SJSA1 (cell line): ENCODE data around the gene HECA. TPM values are rescaled to one million over a fixed set of nuclear protein-coding genes. Genes with fewer than 3 reads are reported as not detected.
"Not testable (repeated sequence)": the region's sequence is repeated elsewhere in the genome, so short reads cannot be mapped to it uniquely, and the experiment has no call there.

Source experiments
- DNase-seq, 2 experiments: peaks; one replicate each; pipeline ENCODE4 v3.0.0-alpha.2; 2015 to 2020; ENCODE audit warnings: low spot score in 2 of 2, low read depth in 1 of 2
- H3K27ac ChIP-seq: fragments of 250-450 bp; sonication (Bioruptor Pico); 2 replicates; pipeline ENCODE4 v1.5.1; 2020; ENCODE audit warnings: mild to moderate bottlenecking, moderate library complexity
- H3K27me3 ChIP-seq: fragments of 250-450 bp; sonication (Bioruptor Pico); replicated peaks from 2 replicates; pipeline ENCODE4 v1.5.1; 2020; ENCODE audit warnings: mild to moderate bottlenecking, moderate library complexity
- H3K36me3 ChIP-seq: fragments of 250-450 bp; sonication (Bioruptor Pico); 2 replicates; pipeline ENCODE4 v1.5.1; 2020; ENCODE audit warnings: mild to moderate bottlenecking
- H3K4me1 ChIP-seq: fragments of 250-450 bp; sonication (Bioruptor Pico); replicated peaks from 2 replicates; pipeline ENCODE4 v1.6.1; 2021; ENCODE audit warnings: mild to moderate bottlenecking
- H3K4me3 ChIP-seq: fragments of 250-450 bp; sonication (Bioruptor Pico); 2 replicates; pipeline ENCODE4 v1.5.1; 2020; ENCODE audit warnings: mild to moderate bottlenecking
- H3K9me3 ChIP-seq: fragments of 250-450 bp; sonication (Bioruptor Pico); replicated peaks from 2 replicates; pipeline ENCODE4 v1.5.1; 2020; ENCODE audit warnings: mild to moderate bottlenecking
- total RNA-seq: library from RNA; depleted of rRNA; stranded (reverse); fragments of >200 nt; shearing (Covaris generic); gene quantifications from 2 replicates; pipeline ENCODE4 v1.2.3, GENCODE V29; 2014; rRNA removed

Gene HECA, protein sequence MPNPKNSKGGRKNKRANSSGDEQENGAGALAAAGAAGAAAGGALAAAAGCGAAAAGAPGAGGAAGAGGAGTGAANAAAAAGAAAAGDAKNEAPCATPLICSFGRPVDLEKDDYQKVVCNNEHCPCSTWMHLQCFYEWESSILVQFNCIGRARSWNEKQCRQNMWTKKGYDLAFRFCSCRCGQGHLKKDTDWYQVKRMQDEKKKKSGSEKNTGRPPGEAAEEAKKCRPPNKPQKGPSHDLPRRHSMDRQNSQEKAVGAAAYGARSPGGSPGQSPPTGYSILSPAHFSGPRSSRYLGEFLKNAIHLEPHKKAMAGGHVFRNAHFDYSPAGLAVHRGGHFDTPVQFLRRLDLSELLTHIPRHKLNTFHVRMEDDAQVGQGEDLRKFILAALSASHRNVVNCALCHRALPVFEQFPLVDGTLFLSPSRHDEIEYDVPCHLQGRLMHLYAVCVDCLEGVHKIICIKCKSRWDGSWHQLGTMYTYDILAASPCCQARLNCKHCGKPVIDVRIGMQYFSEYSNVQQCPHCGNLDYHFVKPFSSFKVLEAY
- 9.1 and 9.5 TPM in 2 replicates for total RNA-seq

DNA sequence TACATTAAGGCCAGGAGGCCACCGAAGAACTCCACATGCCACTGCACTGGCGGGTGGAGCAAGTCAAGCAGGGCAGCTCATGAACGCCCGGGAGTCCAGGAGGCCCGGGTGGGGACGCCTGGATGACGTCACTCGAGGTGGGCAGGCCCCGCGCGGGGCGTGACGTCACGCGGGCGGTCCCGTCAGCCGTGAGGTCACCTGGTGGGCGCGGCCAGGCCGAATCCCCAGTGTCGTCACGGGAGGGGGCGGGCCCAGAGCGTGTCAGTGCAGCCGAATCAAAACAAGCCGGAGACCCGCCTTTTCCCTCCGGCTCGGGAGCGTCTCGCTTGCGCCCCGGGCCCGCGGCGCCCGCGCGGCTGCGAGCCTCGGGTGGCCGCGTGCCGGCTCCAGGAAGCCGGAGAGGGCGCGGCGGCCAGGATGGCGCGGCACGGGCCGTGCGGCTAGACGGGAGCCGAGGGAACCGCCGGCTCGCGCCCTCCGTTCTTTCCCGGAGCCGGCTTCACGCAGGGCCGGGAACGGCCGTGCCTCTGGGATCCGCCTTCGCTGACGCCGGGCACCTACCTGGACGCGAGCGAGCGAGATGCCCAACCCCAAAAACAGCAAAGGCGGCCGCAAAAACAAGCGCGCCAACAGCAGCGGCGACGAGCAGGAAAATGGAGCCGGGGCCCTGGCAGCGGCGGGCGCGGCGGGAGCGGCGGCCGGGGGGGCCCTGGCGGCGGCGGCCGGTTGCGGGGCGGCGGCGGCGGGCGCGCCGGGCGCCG, at the start of gene HECA:
TSS of gene HECA (plus strand) at position 264 of the 761 bp plus-strand sequence. CDS start at position 581, 317 bp downstream.
- Histone ChIP-seq H3K4me1 (peaks cover 7% of the 10 kb centered on the region), H3K9me3 (0 out of 2 replicates have a peak, but pooled peaks cover 6% of the 10 kb centered on the region), H3K4me3 (peak within 1 kb of the TSS; percentile 95), H3K27ac (peak within 1 kb of the TSS; percentile 43), H3K27me3 (peaks cover 3% of the 10 kb centered on the region; the same call in 1 of the 2 replicates), H3K36me3 (peaks cover 6% of the 10 kb centered on the region)
- DNase-seq, result peak; percentile 87 to 96

DNA sequence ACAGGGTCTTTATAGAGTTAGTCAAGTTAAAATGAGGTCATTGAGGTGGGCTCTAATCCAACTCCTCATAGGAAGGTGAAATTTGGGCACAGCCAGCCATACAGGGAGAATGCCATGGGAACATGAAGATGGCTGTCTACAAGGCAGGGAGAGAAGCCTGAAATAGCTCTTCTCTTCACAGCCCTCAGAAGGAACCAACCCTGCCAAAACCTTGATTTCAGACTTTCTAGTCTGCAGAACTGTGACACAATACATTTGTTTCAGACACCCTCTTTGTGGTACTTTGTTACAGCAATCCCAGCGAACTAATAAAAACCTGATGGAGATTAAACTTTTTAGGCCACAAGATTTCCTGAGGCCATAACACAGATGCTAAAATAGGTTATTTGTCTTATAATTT, 43.1 kb upstream of the HECA start:
- Histone ChIP-seq H3K9me3 (no peaks in the 10 kb centered on the region), H3K4me3 (no peak overlapping the region), H3K4me1 (no peaks in the 10 kb centered on the region), H3K27me3 (no peaks in the 10 kb centered on the region), H3K36me3 (no peaks in the 10 kb centered on the region), H3K27ac (no peak overlapping the region)
- no peak for DNase-seq

DNA sequence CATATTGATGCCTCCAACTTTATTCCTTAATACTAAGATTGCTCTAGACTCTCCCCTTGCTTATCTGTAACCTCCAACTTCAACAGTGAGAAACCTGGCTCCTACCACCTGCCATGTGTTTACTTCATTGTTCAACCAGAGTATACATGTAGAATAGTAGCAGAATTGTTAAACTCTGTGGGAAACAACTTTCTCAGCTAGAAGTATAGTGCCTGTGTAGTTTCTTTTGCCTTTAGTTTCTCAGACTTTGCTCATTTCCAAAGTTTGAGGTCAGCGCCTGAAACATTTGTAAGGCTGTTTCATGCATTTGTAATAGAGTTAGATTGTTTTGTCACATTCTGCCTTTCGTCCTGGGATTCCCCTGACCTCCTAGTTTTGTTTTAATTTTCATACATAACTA, 34.9 kb upstream of the HECA start:
- Histone ChIP-seq H3K36me3 (no peaks in the 10 kb centered on the region), H3K27ac (no peak overlapping the region), H3K27me3 (0 out of 2 replicates have a peak, but pooled peaks cover 3% of the 10 kb centered on the region), H3K4me1 (no peaks in the 10 kb centered on the region), H3K9me3 (no peaks in the 10 kb centered on the region), H3K4me3 (no peak overlapping the region)
- no peak for DNase-seq

DNA sequence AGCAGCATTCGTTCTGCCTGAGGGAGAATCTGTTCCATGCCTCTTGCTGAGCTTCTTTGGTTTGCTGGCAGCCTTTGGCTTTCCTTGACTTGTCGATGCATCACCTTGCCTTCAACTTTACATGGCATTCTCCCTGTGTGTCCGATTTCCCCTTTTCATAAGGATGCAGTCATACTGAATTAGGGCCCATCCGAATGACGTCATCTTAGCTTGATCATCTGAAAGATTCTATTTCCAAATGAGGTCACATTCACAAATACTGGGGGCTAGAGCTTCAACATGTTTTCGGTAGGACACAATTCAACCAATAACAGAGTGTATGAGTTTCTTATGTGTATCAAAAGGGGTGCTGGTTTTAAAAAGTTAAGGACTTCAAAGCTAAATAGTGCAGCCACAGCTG, 27.8 kb upstream of the HECA start:
- no peak for DNase-seq
- Histone ChIP-seq H3K27me3 (no peaks in the 10 kb centered on the region), H3K4me1 (no peaks in the 10 kb centered on the region), H3K9me3 (no peaks in the 10 kb centered on the region), H3K27ac (no peak overlapping the region), H3K36me3 (no peaks in the 10 kb centered on the region), H3K4me3 (no peak overlapping the region)

DNA sequence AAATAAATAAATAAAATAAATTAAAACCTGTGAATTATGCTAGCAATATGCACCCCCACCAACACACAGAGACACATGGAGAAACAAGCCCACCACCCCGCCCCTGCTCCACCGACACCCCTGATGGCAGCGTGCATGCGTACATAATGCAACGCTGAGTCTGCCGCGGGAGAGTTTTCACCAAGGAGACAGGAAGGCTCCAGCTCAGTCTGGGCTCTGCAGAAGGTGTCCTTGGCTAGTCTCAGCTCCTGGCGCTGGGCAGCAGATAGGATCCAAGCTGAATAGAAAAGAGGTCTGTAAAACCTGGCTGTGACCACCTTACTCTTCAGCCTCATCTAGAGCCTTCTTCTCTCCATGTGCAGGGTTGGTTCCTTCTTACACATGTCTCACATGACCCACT, 26.5 kb upstream of the HECA start:
- Histone ChIP-seq H3K4me3 (no peak overlapping the region), H3K36me3 (no peaks in the 10 kb centered on the region), H3K9me3 (no peaks in the 10 kb centered on the region), H3K27ac (no peak overlapping the region), H3K4me1 (no peaks in the 10 kb centered on the region), H3K27me3 (no peaks in the 10 kb centered on the region)
- DNase-seq, result no peak

DNA sequence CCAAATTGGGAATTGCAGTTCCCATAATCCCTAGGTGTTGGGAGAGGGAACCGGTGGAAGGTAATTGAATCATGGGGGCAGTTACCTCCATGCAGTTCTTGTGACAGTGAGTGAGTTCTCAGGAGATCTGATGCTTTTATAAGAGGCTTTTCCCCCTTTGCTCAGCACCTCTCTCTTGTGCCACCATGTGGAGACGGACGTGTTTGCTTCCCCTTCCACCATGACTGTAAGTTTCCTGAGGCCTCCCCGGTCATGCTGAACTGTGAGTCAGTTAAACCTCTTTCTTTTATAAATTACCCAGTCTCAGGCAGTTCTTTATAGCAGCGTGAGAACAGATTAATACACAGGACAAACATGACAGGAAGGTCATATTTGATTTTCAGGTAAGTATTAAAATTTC, 25.3 kb upstream of the HECA start:
- no peak for DNase-seq

DNA sequence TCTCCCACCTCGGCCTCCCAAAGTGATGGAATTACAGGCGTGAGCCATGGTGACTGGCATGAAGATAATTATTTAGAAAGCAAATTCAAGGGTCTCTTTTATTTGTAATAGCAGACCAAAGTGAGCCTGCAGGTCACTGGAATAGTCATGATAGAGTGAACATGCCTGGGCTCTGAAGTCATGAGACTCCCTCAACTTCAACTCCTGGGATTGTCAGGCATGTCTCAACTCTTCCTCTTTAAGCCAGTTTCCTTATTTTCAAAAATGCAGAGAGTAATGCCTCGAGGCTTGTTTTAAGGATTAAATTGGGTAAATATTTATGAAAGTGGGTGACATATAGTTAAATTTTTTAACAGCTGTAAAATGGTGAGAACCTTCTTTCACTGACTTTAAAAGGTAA, 22.7 kb upstream of the HECA start:
- H3K27me3 ChIP-seq, result no peaks in the 10 kb centered on the region
- no peak overlapping the region for H3K4me3 ChIP-seq
- H3K36me3 ChIP-seq, result no peaks in the 10 kb centered on the region
- H3K9me3 ChIP-seq, result no peaks in the 10 kb centered on the region
- no peak for DNase-seq
- no peaks in the 10 kb centered on the region for H3K4me1 ChIP-seq
- H3K27ac ChIP-seq, result no peak overlapping the region

More for the DNA sequence above, 25.3 kb upstream of the HECA start:
- Histone ChIP-seq H3K9me3 (no peaks in the 10 kb centered on the region), H3K27ac (no peak overlapping the region), H3K4me1 (no peaks in the 10 kb centered on the region), H3K27me3 (no peaks in the 10 kb centered on the region), H3K36me3 (no peaks in the 10 kb centered on the region), H3K4me3 (no peak overlapping the region)

DNA sequence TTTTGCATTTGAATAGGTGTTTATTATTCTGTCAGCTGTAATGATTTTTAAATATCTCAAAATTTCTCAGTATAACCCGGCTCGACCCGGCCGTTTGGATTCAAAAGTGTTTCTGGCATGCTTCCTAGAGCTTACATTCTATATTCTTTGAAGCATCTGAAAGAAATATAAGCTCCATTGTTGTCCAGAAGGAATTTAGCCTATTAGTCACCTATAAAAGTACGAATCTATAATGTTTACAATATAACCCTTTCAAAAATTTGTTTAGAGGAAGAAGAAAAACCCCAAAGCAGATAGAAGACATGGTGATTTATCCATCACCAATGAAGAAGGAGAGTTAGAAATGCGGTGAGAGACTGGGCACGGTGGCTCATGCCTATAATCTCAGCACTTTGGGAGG, 22.3 kb upstream of the HECA start:
- Histone ChIP-seq H3K27me3 (no peaks in the 10 kb centered on the region), H3K36me3 (no peaks in the 10 kb centered on the region), H3K4me1 (no peaks in the 10 kb centered on the region), H3K9me3 (no peaks in the 10 kb centered on the region), H3K4me3 (no peak overlapping the region), H3K27ac (no peak overlapping the region)
- no peak for DNase-seq

DNA sequence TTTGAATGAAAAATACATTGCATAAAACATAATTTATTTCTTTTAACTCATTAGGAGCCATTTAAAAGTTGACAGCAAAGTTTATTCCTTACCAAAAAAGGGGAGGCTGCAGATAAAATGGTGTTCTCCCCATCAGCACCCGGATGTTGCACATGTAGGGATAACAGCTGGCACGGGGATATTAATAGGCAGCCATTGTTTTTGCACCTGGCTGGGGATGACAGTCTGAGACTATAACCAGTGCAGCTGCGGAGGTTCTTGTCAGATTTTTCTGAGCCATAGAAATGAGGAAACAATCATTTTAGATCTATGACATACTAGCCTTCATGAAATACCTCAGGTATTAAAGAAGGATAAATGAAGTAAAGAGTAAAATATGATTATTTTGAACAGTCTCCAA, 20.1 kb upstream of the HECA start:
- H3K4me1 ChIP-seq, result no peaks in the 10 kb centered on the region

DNA sequence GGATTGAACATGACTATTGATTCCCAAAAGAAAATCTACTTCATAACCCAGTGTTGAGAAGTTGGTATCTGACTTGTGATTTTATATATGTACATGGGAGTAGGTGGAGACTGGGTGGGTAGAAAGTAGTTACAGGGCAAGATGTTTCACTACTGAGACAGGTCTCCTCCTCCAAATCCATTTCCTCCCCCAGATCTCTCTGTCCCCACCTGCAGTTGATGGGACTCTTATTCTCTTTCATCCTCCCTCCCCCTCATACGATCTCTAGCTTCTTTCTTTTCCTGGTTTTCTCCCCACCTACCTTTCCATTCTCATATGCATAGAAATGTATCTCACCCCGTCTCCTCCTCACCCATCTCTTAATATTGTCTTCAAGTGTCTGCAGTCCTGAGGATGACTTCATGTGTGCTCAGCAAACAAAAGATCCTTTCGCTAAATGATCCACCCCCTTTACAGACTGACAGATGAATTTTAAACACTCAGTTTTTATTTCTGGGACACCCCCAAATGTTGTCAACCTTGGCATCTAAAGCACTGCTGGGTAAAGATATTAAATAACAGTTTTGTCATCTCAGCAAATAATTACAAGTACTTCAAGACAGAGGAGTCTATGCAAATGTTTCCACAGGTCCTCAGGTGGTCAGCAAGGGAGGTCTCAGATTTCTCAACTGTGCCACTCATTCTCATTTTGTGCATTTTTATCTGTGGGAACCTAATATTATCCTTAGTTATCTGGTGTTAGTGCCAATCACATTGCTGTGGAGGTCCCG, 18.7 kb upstream of the HECA start:
- peaks cover 5% of the 10 kb centered on the region; the same call in 1 of the 2 replicates for H3K9me3 ChIP-seq
- H3K36me3 ChIP-seq, result no peaks in the 10 kb centered on the region
- H3K4me3 ChIP-seq, result no peak overlapping the region
- DNase-seq, result no peak
- no peaks in the 10 kb centered on the region for H3K27me3 ChIP-seq
- H3K27ac ChIP-seq, result no peak overlapping the region
- no peaks in the 10 kb centered on the region for H3K4me1 ChIP-seq

More for the DNA sequence above, 20.1 kb upstream of the HECA start:
- H3K4me3 ChIP-seq, result no peak overlapping the region
- no peaks in the 10 kb centered on the region for H3K27me3 ChIP-seq
- no peak for DNase-seq
- no peaks in the 10 kb centered on the region for H3K36me3 ChIP-seq
- H3K9me3 ChIP-seq, result peaks cover 3% of the 10 kb centered on the region; the same call in 1 of the 2 replicates
- H3K27ac ChIP-seq, result no peak overlapping the region

DNA sequence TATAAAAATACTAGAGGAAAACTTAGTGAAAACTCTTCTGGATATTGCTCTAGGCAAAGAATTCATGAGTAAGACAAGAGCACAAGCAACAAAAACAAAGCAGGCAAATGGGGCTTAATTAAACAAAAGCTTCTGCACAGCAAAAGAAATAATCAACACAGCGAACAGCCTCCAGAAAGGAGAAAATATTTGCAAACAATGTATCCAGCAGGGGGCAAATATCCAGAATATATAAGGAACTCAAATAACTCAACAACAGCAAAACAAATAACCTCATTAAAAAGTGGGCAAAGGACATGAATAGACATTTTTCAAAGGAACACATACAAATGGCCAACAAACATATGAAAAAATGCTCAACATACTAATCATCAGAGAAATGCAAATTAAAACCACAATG, 17.1 kb upstream of the HECA start:
- H3K27me3 ChIP-seq, result no peaks in the 10 kb centered on the region
- H3K9me3 ChIP-seq, result peaks cover 5% of the 10 kb centered on the region; the same call in 1 of the 2 replicates
- no peaks in the 10 kb centered on the region for H3K4me1 ChIP-seq
- no peak overlapping the region for H3K27ac ChIP-seq
- no peak overlapping the region for H3K4me3 ChIP-seq
- no peak for DNase-seq
- H3K36me3 ChIP-seq, result no peaks in the 10 kb centered on the region

DNA sequence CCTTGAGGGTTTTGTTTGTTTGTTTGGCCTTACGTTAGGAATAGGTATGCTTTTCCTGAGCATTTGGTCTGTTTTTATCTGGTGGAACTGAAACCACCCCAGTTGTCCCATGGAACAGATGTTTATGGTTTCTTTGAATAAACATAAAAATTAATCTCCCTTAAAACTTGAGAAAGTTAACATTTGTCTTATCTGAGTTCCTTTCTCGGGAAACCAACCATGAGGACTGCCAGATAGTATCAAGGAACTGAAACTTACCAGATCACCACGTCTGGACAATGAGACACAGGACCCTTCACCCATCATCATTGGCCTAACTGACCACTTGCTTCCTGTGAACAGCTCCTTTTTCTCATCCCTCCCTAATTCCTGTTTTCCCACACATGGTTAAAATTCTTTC, 15.3 kb upstream of the HECA start:
- Histone ChIP-seq H3K27ac (no peak overlapping the region), H3K4me3 (no peak overlapping the region), H3K4me1 (no peaks in the 10 kb centered on the region), H3K9me3 (peaks cover 5% of the 10 kb centered on the region; the same call in 1 of the 2 replicates), H3K36me3 (no peaks in the 10 kb centered on the region), H3K27me3 (no peaks in the 10 kb centered on the region)
- no peak for DNase-seq

DNA sequence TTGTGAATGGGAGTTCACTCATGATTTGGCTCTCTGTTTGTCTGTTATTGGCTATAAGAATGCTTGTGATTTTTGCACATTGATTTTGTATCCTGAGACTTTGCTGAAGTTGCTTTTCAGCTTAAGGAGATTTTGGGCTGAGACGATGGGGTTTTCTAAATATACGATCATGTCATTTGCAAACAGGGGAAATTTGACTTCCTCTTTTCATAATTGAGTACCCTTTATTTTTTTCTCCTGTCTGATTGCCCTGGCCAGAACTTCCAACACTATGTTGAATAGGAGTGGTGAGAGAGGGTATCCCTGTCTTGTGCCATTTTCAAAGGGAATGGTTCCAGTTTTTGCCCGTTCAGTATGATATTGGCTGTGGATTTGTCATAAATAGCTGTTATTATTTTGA, 12.1 kb upstream of the HECA start:
- peaks cover 15% of the 10 kb centered on the region for H3K4me1 ChIP-seq
- not testable (repeated sequence) for H3K36me3 ChIP-seq, H3K27me3 ChIP-seq, H3K9me3 ChIP-seq, H3K4me3 ChIP-seq, DNase-seq, H3K27ac ChIP-seq
